Pons (tissue), 1 donor: Measurements from ENCODE around the gene STK32A.
"Not testable (repeated sequence)": the region's sequence is repeated elsewhere in the genome, so short reads cannot be mapped to it uniquely, and the experiment has no call there.

ENCODE experiments used
- DNase-seq: peaks from one replicate; pipeline ENCODE4 v3.0.0-alpha.2; 2016; ENCODE audit warnings: low spot score

Gene STK32A

DNA sequence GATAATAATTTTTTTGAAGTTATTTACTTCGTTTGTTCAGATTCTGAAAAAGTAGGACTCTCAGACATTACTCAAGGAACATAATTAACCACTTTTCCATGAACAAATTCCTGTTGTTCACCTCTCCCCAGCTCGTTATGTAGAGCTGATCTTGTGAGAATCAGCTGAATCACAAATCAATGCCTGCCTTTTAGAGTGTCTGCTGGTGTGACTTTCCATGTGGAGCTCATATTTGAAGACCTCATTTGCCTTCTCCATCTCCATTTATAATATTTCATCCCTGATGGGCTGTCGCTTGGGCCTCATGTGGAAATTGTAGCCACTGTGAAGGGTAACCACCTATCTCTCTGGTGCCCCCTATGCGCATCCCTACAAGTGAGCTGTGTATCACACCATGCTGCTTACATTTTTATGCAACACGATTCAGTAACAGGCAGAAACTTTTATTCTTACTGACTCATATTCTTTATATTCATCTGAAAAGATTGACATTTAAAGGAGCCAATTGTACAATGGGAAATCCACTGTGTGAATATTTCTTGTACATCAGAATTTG, 111.3 kb downstream of the STK32A start:
- DNase-seq = no peak

DNA sequence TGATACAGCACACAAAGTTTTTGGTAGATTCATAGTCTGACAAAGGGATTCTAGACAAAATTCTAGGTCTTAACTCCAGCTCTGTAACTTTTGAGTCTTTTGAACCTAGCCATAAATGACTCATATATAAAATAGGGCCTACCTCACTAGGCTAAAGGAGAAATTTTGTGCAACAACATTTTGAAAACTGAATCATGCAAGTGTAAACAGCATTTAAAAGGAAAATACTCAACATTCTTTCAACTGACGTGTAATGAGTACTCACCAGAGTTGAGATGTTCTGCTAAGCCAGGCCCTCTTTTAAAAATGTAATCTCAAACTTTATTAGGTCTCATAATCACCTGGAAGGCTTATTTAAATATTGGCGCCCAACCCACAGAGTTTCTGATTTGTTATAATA, 113.2 kb downstream of the STK32A start:
- DNase-seq = no peak

DNA sequence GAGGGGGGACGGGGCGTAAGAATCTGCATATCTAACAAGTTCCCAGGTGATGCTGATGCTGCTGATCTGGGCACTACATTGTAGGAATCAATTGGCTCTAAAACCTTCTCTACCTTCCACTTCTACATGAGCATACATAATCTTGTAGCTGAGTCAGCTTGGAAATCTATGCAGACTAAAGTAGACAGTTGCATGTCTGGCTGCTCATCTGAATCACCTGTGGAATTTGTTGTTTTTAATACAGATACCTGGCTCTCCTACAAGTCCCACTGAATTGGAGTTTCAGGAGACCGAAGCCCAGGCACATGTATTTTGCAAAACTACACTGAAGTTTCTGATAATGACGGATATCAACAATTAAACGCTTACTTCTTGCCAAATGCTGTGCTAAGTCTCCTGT, 113.6 kb downstream of the STK32A start:
- no peak for DNase-seq

DNA sequence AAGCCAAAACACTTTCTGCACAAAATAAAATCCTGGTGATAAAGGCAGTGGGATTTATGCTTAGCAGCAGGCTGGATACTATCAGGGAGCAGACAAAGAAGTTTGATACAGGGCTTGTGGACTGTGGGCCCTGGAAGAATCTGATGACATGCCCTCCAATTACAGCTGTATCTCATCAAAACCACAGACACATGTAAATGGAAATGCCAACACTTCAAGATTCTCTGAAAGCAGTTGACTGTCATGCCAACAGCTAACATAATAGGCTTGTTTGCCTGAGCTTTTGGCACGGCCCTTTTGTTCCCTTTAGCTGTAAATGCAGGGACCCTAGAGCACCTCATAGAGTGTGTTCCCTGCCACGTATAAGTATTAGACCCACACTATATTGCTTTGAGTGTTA, 114.4 kb downstream of the STK32A start:
- DNase-seq = no peak

DNA sequence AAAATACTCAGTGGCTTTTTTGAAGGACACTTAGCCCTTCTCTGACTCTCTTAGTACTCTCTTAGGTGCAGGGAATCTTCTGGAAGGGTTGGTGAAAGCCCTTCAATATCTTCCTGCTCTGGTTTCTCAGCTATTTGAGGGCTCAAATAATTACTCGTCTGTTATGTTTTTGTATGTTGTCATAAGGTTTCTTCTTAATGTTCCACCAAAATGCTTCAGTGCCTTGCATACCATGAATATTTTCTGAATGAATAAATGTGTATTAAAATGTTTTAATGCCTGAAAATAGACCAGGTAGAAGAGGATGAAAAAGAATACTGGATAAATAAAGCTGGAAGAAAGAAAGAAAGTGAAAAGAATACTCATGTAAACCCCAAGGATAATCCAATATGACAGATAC, 124.3 kb downstream of the STK32A start:
- DNase-seq = no peak

DNA sequence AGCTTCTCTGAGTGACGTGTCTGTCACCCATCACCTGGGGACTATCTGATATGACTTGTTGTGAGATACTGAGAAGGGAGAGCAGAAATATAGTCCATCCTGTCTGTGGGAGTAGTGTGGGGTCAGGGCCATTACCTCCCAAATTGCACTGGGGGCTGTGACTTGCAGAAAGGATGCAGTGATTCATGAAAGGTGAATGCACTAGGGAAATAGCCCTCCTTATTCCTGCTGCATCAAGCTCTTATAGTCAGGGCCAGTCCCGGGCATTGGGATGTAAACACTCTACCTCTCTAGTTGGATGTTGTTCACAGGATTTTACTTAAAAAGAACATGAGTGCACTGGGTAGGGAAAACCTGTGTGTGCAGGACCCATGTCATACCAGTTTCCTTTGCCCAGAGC, 124.8 kb downstream of the STK32A start:
- no peak for DNase-seq

DNA sequence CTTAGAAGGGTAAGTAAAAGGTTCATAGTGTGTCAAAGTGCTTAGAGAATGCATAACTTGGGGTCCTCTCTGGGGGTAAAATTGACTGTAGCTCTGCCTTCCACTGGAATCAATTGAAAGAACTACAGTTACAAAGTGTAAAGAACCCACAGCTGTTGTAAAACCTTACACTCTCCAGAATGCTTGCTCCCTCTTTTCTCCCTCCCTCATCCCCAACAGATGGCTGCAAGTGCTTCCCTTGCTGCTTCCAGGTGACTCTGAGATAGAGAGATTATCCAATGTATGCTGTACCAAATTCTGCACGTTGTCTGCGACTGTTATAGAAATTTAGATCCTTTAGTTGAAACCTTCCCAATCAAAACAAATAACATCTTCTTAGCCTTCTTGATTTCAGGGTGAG, 126.0 kb downstream of the STK32A start:
- no peak for DNase-seq

DNA sequence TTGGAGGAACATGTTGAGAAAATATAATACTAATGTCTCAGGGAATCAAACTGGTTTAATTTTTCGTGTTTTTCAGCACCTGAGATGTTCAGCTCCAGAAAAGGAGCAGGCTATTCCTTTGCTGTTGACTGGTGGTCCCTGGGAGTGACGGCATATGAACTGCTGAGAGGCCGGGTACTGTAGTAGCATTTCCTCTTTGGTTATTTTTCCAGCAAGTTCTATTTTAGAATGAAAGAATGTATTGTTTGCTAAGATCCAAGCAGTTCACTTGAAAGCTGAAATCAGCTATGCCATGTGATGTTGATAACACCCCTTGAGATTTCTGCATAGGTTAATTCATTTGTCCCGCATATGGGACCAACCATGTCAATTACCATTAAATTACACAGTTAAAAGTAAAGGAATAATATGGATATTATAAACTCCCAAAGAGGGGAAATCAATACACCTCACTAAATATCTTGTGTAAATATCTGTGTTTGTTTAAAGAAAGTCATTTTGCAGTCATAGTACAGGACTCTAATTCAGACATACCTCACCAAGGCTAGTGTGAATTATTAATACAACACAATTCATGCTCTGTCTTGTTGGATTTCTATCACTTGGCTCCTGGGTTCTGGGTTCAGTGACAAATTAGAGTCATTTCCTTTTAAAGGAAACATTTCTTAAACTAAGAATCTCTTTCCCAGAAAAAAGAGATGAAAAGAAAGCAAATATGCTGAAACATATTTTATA, 126.8 kb downstream of the STK32A start:
- no peak for DNase-seq

DNA sequence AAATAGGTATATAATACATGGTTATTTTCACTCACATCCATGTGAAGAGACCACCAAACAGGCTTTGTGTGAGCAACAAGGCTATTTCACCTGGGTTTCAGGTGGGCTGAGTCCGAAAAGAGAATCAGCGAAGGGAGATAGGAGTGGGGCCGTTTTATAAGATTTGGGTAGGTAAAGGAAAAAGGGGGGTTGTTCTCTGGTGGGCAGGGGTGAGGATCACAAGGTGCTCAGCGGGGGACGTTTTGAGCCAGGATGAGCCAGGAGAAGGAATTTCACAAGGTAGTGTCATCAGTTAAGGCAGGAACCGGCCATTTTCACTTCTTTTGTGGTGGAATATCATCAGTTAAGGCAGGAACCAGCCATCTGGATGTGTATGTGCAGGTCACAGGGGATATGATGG, 132.6 kb downstream of the STK32A start:
- not testable (repeated sequence) for DNase-seq

DNA sequence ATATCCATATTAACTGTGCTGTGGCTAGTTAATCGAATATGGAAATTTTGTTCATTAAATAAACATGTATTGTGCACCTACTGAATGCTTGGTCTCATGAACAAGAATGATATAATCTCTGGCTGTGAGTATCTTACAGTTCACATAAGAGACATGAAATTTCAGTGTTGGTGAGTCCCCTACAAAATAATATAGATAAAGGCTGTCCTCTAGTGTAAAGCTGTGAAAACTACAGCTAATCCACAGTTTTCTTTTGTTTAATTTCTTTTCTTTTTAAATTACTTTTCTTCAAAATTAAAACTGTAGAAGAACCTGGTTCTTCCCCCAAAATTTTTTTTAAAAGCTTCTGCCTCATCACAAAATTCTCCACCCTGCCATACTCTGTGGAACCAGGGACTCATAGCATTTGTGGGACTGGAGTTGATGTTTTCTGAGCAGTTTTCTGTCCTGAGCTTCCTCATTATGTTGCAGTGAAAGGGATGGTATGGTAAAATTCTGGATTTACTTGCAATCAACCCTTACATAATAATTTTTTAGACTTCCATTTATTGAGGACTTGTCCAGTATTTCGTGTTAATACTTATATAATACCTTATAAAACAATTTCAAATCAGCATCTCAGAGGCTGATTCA, 135.0 kb downstream of the STK32A start:
- peak; percentile 34 for DNase-seq

DNA sequence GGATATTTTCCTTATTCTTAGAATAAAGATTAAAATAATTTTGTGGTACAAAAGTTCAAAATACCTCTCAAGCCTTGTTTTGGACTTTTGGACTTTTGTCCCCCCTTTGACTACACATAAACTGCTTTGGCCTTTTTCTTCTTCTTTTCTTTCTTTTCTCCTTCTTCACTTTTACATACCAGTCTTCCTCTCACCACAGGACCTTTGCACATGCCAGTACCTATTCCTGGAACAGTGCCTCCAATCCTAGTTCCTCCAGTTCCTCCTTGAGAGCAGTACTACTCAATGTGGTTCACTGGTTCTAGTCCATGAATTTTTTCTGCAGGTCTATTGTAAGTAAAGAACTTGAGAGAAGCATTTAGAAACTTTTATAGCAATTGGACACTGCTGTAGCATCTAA, 136.5 kb downstream of the STK32A start:
- no peak for DNase-seq

DNA sequence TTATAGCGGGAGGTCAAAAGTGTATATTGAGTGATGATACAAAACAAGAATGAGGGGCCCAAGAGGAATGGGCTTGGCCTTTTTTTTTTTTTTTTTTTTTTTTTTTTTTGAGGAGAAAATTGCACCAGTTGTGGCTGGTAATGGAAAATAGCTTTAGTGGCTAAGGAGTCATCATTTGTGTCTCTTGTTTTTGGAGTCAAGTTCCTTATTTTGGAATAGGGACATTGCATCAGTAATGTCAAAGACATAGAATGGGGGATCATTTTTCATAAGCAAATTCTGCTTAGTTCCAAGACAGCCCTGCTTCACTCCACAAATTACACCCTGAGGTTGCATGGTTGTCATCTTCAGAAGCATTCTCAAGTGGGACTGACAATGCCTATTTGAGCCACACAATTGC, 137.4 kb downstream of the STK32A start:
- DNase-seq = no peak

DNA sequence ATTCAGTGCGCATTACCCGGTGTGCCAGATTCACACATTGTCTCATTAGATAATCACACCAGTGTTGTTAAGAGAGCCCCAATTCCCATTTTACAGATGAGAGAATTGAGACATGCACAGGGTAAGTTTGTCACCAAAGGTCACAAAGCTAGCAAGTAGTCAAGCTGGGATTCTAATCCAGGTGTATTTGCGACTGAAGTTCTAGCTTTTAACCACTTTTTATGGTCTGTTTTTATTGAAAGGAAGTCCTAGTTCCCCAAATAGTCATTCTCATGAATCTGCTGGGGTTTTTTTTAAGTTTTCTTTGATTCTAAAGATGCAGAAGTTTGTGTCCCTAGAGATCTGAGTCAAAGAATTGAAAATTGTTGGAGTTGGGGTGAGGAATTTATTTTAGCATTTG, 138.5 kb downstream of the STK32A start:
- no peak for DNase-seq

DNA sequence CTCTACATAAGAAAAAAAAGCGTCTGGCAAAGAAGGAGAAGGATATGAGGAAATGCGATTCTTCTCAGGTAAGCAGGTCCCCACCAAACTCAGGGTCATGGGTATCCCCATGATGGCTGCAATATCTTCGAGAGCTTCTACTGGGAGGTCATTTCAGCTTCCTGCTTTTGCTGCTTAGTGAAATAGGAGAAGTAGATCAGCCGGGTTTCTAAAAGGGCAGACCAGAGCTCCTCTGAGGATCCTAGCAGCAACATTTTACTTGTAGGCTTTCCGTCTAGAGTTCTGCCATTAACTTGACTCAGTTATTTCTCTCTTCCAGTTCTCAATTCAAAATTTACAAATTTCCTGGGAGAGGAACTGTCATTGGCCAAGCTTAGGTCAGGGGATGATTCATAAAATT, 140.3 kb downstream of the STK32A start:
- DNase-seq = no peak

DNA sequence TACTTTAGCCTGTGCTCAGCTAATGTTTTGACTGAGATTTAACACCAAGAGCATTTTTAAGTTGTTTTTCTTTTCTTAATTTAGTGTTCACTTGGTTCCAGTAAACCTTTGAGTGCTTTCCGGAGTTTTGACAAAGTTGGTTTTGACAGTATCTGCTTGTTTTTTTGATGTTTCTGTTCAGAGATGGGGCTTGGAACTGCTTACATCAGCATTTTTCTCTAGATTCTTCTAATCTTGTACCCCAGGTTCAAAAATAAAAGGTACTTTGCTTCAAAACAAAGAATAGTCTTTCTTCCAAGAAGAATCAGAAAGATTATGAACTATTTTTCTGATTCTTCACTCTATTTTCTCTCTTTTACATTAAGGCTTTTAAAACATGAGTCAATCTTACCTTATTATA, 142.9 kb downstream of the STK32A start:
- DNase-seq = no peak

DNA sequence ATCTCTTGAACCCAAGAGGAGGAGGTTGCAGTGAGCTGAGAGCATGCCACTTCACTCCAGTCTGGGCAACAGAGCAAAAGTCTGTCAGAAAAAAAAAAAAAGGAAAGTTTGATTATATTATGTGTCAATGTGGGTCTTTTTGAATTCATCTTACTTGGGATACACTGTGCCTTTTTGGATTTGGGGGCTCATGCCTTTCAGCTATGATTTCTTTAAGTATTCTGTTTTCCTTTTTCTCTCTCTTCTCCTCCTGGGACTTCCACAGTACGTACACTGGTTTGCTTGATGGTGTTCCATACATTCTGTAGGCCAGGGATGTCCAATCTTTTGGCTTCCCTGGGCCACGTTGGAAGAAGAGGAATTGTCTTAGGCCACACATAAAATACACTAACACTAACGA, 146.7 kb downstream of the STK32A start:
- no peak for DNase-seq

DNA sequence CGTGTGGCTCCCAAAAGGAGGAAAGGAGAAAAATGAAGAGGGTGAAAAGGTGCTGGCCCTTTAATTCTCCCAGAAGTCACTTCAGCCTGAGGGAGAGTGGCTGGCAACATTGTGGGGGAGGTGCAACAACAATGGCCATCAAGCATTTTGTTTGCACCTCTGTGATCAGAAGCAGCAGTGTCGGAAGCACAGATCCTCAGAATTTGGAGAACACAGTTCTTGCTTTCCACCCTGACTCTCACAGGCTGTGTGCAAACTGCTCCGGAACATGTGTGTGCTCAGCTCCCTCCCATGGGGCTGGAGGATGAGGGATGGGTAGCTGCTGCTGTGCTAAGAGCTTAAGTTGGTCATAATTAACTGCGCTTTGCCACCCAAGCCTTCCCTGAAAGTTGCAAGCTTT, 147.9 kb downstream of the STK32A start:
- DNase-seq = peak; percentile 14

DNA sequence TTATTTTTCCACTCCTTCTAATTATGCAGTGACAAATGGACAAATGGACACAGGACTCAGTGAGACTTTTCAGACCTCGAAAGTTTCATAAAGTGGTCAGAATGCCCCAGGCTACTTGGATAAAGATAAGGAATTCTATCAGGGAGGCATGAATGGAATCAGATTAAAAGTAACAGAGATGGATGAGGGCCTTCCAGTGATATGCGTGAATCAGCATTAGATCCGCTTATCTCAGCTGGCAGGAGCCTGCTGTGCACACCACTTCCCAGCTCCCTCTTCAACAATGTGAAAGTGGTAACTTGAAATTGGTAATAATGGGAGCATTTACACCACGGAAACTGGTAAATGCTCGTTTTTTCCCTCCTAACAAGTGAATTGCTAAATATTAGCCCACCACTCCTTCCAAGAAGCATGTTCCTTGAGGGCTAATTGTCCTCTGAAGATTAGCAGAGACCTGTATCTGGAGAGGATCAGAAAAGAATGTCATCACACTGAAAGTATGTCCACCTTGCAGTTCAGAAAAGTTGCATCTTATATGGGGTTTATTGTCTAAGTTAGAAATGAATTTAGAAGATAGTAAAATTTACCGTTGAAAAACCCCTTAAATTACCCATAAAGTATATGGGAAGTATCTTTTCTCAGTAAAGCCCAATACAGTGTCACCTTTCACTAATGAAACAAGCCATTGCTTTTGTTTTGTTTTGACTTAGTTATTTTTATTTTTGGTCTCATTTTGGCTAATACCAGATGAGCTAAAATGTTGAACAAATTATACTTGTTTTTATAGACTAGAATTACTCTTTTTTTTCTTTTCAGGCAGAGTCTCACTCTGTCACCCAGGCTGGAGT, 149.7 kb downstream of the STK32A start:
- no peak for DNase-seq

DNA sequence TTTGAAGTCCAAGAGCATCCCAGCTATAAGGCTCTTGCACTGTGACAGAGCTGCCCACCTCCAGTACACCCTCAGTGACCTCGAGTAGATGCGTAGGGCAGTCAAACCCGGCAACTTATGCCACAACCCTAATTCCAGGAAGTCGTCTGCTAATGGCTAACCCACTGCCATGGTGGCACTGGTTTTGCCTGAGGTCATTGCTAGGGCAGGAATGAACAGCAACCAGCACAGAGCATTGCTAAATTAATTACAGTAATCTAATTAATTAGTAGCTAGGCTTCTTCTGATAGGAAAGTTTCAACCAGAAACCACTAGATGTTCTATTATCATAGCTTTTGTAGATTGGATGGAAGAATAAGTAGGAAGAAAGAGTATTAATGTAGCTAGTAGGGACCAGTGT, 152.3 kb downstream of the STK32A start:
- DNase-seq = no peak

DNA sequence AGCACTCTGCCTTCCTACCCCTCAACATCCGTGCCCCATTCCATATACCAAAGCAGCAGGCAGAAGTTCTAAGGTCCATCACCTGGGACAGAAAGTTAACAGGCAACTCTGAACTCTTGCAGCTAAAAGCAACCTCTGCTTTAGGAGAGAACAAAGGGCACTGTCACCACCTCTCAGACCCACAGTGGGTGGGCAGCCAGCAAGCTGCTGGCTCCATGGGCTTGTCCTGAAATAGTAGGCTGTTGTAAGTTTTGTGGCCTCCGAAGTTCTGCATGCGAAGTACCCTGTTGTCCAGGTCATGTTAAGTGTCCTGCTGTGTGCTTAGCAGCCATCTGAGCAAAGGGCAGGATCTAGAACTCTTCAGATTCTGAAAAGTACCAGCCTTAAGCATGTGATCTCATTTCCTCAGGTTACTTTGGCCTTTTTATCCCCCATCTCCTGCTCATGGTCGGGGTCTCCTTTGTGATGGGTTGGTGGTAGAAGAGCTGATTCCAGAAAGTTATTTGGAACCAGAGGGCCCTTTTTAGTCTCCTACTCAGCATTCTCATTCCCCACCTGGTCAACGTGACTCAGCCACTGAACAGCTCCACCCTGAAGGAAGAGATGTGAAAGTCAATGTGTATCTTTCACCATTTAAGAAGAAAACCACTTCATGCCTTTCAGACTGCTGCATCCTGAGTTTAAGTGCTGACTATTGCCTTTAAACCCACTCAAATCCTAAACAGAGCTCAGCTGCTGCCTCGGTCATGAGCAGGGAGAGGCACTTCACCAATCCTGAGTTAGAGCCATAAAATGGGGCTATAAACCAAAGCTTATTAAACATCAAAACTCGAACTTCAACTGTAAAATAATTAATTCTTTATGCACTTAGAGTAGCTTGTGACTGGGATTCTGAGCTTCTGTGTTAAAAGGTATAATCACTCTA, 153.6 kb downstream of the STK32A start:
- no peak for DNase-seq

DNA sequence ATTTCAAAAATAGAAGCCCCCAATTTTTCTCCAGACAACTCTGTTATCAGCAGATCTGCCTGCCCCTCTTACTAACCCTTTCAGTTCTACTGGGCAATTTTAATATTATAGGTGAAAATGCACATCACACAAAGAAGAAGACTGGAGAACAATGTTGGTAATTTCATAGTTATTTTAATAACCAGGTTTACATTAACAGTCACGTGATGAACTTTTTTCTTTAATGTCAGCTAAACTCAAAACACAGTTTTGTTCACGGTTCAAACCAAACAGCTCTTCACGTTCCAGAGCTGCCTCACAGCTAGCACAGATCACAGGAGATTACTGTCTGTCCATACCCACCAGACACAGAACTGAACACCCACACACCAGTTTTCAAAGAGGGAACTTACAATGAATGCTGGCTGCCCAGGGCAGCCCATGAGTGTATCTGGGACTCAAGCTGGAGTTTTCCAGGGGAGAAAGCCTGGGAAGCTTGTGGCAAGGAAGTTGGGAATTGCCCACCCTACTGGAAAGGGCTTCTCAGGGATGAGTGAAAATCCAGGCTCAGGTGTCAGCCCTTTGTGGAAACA, 155.9 kb downstream of the STK32A start:
- no peak for DNase-seq
